Endothelial cell (in vitro differentiated cells): Measurements from ENCODE around the gene TM7SF3. TPM values are rescaled to one million over a fixed set of nuclear protein-coding genes. Genes with fewer than 3 reads are reported as not detected.

ENCODE experiments used
- DNase-seq: peaks from one replicate; pipeline ENCODE4 v3.0.0; 2021; ENCODE audit warnings: low spot score
- H3K27ac Mint-ChIP-seq: one replicate; pipeline ENCODE4 v1.8.0; 2021; ENCODE audit warnings: mixed read lengths, inconsistent platforms; ENCODE audit not compliant: unreplicated experiment
- H3K27me3 Mint-ChIP-seq: one replicate; pipeline ENCODE4 v1.8.0; 2021; ENCODE audit warnings: mild to moderate bottlenecking, moderate library complexity, mixed read lengths, inconsistent platforms; ENCODE audit not compliant: unreplicated experiment
- H3K36me3 Mint-ChIP-seq: one replicate; pipeline ENCODE4 v1.8.0; 2021; ENCODE audit warnings: mild to moderate bottlenecking, low read depth, mixed read lengths, inconsistent platforms; ENCODE audit not compliant: unreplicated experiment
- H3K4me1 Mint-ChIP-seq: one replicate; pipeline ENCODE4 v1.8.0; 2021; ENCODE audit warnings: mild to moderate bottlenecking, mixed read lengths, inconsistent platforms; ENCODE audit not compliant: unreplicated experiment
- H3K4me3 Mint-ChIP-seq: one replicate; pipeline ENCODE4 v1.8.0; 2021; ENCODE audit warnings: mild to moderate bottlenecking, mixed read lengths, inconsistent platforms; ENCODE audit not compliant: unreplicated experiment
- H3K9me3 Mint-ChIP-seq: one replicate; pipeline ENCODE4 v1.8.0; 2021; ENCODE audit warnings: mixed read lengths, inconsistent platforms; ENCODE audit not compliant: unreplicated experiment
- CTCF ChIP-seq: fragments of 200-600 bp; sonication (generic); IDR thresholded peaks from one replicate; pipeline ENCODE4 v1.5.0; 2021; ENCODE audit warnings: antibody characterized with exemption; ENCODE audit not compliant: unreplicated experiment
- total RNA-seq: library from RNA; stranded (reverse); fragmentation: NEBNext Ultra II Directional; extraction: Animal tissue kit (Norgen Biotek cat#: 25700); gene quantifications from one replicate; pipeline ENCODE4 v1.2.1, GENCODE V29; 2021; ENCODE audit not compliant: unreplicated experiment

The TM7SF3 gene
- total RNA-seq, 1 donor from 2014 or later, result 72.9 TPM

GRCh38 chr12:27014859-27015729, 910 bp upstream of the TM7SF3 start:
- peak overlapping the region; percentile 93 for H3K27ac Mint-ChIP-seq
- DNase-seq, result no peak
- H3K27me3 Mint-ChIP-seq, result peaks cover 9% of the 10 kb centered on the region
- no peaks in the 10 kb centered on the region for H3K9me3 Mint-ChIP-seq
- H3K4me1 Mint-ChIP-seq, result peaks cover 52% of the 10 kb centered on the region
- peak overlapping the region; percentile 79 for H3K4me3 Mint-ChIP-seq
- TF ChIP-seq CTCF, result no peak
- H3K36me3 Mint-ChIP-seq, result no peaks in the 10 kb centered on the region

- no peak for TF ChIP-seq CTCF
- DNase-seq, result no peak
- peak overlapping the region; percentile 97 for H3K4me3 Mint-ChIP-seq
- H3K27me3 Mint-ChIP-seq, result peaks cover 9% of the 10 kb centered on the region
- no peaks in the 10 kb centered on the region for H3K36me3 Mint-ChIP-seq
- no peaks in the 10 kb centered on the region for H3K9me3 Mint-ChIP-seq
- peaks cover 50% of the 10 kb centered on the region for H3K4me1 Mint-ChIP-seq
- H3K27ac Mint-ChIP-seq, result peak overlapping the region; percentile 83
Measured at GRCh38 chr12:27013611-27014084, 536 bp downstream of the TM7SF3 start.

DNA sequence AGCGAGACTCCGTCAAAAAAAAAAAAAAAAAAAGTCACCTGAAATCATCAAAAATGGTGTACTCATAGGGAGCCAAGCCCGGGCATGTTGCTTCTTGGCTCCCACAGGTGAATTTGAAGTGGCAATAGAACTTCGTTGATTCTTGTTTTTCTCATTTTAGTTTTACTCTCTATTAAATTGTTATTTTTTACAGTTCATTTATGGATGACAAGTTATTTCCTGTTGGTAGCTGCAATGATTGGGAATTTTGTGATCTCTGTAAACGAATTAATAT, 1.3 kb downstream of the TM7SF3 start:
- no peak for TF ChIP-seq CTCF
- H3K9me3 Mint-ChIP-seq, result no peaks in the 10 kb centered on the region
- peak overlapping the region; percentile 61 for H3K27ac Mint-ChIP-seq
- DNase-seq, result no peak
- H3K27me3 Mint-ChIP-seq, result peaks cover 9% of the 10 kb centered on the region
- H3K36me3 Mint-ChIP-seq, result no peaks in the 10 kb centered on the region
- peak overlapping the region; percentile 97 for H3K4me3 Mint-ChIP-seq
- H3K4me1 Mint-ChIP-seq, result peaks cover 50% of the 10 kb centered on the region

- no peaks in the 10 kb centered on the region for H3K9me3 Mint-ChIP-seq
- no peak for DNase-seq
- H3K4me1 Mint-ChIP-seq, result peaks cover 50% of the 10 kb centered on the region
- TF ChIP-seq CTCF, result no peak
- peaks cover 9% of the 10 kb centered on the region for H3K27me3 Mint-ChIP-seq
- H3K4me3 Mint-ChIP-seq, result peak overlapping the region; percentile 21
- peak overlapping the region; percentile 42 for H3K27ac Mint-ChIP-seq
- H3K36me3 Mint-ChIP-seq, result no peaks in the 10 kb centered on the region
Measured at GRCh38 chr12:27012239-27012981, 1.8 kb downstream of the TM7SF3 start.

- H3K9me3 Mint-ChIP-seq, result no peaks in the 10 kb centered on the region
- peaks cover 7% of the 10 kb centered on the region for H3K27me3 Mint-ChIP-seq
- no peak overlapping the region for H3K27ac Mint-ChIP-seq
- no peaks in the 10 kb centered on the region for H3K36me3 Mint-ChIP-seq
- DNase-seq, result no peak
- peaks cover 44% of the 10 kb centered on the region for H3K4me1 Mint-ChIP-seq
- H3K4me3 Mint-ChIP-seq, result no peak overlapping the region
- no peak for TF ChIP-seq CTCF
Measured at GRCh38 chr12:27009881-27010301, 4.3 kb downstream of the TM7SF3 start.
